ENCODE results near the gene GLIS1. TPM values are rescaled to one million over a fixed set of nuclear protein-coding genes. Genes with fewer than 3 reads are reported as not detected.

GLIS1 gene
- total and polyA plus RNA-seq, 10 of the 15 experiments (the other 5 are each of a cell fraction or from before 2014, with no cell fraction given), result not detected

DNA sequence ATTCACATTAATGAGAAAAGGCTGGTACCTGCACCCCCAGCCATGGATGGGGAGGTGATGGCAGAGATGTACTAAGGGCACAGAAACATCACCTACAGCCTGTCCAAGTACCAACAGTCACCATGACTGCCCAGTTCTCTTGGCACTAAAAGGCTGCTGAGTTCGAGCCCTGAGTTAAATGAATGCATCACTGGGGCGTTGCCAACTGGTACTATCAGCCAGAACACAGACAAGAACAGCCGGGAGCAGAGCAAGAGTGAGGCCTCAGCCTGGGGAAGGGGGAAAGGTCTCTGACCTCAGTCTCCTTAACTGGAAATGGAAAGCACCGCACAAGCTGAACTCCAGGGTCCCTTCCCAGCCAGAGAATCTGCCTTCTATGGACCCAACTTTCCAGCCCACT is 60.5 kb downstream of the GLIS1 start:
- Histone ChIP-seq H3K27ac (ENCODE audit: control insufficient read depth, insufficient read depth) (no peak overlapping the region), H3K9ac (ENCODE audit: control insufficient read depth, insufficient read depth, low read length) (no peak overlapping the region), H3K4me2 (ENCODE audit: control insufficient read depth, insufficient read depth) (no peak overlapping the region), H4K20me1 (ENCODE audit: control insufficient read depth, insufficient read depth) (no peaks in the 10 kb centered on the region), H3K79me2 (ENCODE audit: control insufficient read depth, insufficient read depth, low read length) (no peaks in the 10 kb centered on the region), H3K27me3 (replicated peaks in 1 of 2; ENCODE audit: control insufficient read depth in 2 of 2, insufficient read depth in 2 of 2, low read length in 1 of 2) (peaks cover 2 to 4% of the 10 kb centered on the region in 2 experiments; a peak in 2 of 4 replicates), H3K4me1 (ENCODE audit: control insufficient read depth, insufficient read depth, low read length) (no peaks in the 10 kb centered on the region), H3K4me3 (no peak overlapping the region), H3K9me3 (replicated peaks; ENCODE audit: control insufficient read depth, insufficient read depth, low read length) (no peaks in the 10 kb centered on the region), H3K36me3 (ENCODE audit: control insufficient read depth in 2 of 2, insufficient read depth in 2 of 2, low read length in 1 of 2) (no peaks in the 10 kb centered on the region), H2AFZ (ENCODE audit: control insufficient read depth, low read depth, low read length) (no peak overlapping the region)
- TF ChIP-seq, protein P1, sequence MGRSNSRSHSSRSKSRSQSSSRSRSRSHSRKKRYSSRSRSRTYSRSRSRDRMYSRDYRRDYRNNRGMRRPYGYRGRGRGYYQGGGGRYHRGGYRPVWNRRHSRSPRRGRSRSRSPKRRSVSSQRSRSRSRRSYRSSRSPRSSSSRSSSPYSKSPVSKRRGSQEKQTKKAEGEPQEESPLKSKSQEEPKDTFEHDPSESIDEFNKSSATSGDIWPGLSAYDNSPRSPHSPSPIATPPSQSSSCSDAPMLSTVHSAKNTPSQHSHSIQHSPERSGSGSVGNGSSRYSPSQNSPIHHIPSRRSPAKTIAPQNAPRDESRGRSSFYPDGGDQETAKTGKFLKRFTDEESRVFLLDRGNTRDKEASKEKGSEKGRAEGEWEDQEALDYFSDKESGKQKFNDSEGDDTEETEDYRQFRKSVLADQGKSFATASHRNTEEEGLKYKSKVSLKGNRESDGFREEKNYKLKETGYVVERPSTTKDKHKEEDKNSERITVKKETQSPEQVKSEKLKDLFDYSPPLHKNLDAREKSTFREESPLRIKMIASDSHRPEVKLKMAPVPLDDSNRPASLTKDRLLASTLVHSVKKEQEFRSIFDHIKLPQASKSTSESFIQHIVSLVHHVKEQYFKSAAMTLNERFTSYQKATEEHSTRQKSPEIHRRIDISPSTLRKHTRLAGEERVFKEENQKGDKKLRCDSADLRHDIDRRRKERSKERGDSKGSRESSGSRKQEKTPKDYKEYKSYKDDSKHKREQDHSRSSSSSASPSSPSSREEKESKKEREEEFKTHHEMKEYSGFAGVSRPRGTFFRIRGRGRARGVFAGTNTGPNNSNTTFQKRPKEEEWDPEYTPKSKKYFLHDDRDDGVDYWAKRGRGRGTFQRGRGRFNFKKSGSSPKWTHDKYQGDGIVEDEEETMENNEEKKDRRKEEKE (IDR thresholded peaks at IDR 0.05), result no peak
- TF ChIP-seq ETV6 (conservative IDR thresholded peaks at IDR 0.05 in 1 of 2, IDR thresholded peaks at IDR 0.05 in 1 of 2; ENCODE audit: borderline replicate concordance in 1 of 2, low read depth in 1 of 2) (no peak), TCF3 (IDR thresholded peaks at IDR 0.05; ENCODE audit: borderline replicate concordance, insufficient read depth, low read depth, low read length) (no peak), SP1 (IDR thresholded peaks at IDR 0.05; ENCODE audit: low read depth, low read length) (no peak)
- in situ Hi-C loops (cut with MboI) (no loop called here), intact Hi-C loops (cut with micrococcal nuclease; ENCODE audit: unreplicated experiment) (no loop called here)
- no peak for FAIRE-seq
- CTCF ChIA-PET, result no interaction called here
- BruUV-seq (replicated peaks), result no TSS peak
- RAD21 ChIA-PET (ENCODE audit: unreplicated experiment), result no interaction called here
- SMC1A ChIA-PET (ENCODE audit: uncharacterized antibody, unreplicated experiment), result no interaction called here
- WGBS (ENCODE audit: insufficient coverage, insufficient replicate concordance, low lambda C conversion rate, missing lambda C conversion rate), result 33% methylated on average over 4 of the region's 4 CpGs
- DNase-seq (ENCODE audit: low read depth, low spot score), result no peak
- POLR2A ChIA-PET, result no interaction called here
- no peak for ATAC-seq

DNA sequence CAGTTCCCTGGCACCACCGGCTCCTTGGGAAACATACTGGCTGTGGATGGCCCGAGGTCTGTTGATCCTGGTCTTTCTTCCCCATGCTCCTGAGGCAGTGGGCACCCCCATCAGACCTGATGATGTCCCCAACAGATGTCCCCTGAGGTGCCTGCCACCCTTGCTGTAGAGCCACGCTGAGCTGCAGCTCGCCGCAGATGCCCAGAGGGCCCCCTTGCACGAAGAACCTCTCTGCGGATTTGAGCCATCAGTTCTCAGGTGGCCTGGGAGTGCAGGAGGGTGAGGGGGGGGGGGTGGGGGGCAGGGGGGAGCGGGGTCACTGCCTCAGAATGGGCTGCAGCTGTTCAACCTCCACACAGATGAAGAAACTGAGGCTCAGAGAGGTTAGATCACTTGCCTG is 60.9 kb downstream of the GLIS1 start:
- no TSS peak for BruUV-seq (replicated peaks)
- intact Hi-C loops (cut with micrococcal nuclease; ENCODE audit: unreplicated experiment), result no loop called here
- Histone ChIP-seq H3K4me3 (no peak overlapping the region), H3K79me2 (ENCODE audit: control insufficient read depth, insufficient read depth, low read length) (no peaks in the 10 kb centered on the region), H3K9me3 (replicated peaks; ENCODE audit: control insufficient read depth, insufficient read depth, low read length) (no peaks in the 10 kb centered on the region), H3K4me2 (ENCODE audit: control insufficient read depth, insufficient read depth) (no peak overlapping the region), H2AFZ (ENCODE audit: control insufficient read depth, low read depth, low read length) (no peak overlapping the region), H4K20me1 (ENCODE audit: control insufficient read depth, insufficient read depth) (no peaks in the 10 kb centered on the region), H3K9ac (ENCODE audit: control insufficient read depth, insufficient read depth, low read length) (no peak overlapping the region), H3K27ac (ENCODE audit: control insufficient read depth, insufficient read depth) (no peak overlapping the region), H3K36me3 (ENCODE audit: control insufficient read depth in 2 of 2, insufficient read depth in 2 of 2, low read length in 1 of 2) (no peaks in the 10 kb centered on the region), H3K27me3 (replicated peaks in 1 of 2; ENCODE audit: control insufficient read depth in 2 of 2, insufficient read depth in 2 of 2, low read length in 1 of 2) (peaks cover 3 to 4% of the 10 kb centered on the region in 2 experiments; a peak in 2 of 4 replicates), H3K4me1 (ENCODE audit: control insufficient read depth, insufficient read depth, low read length) (no peaks in the 10 kb centered on the region)
- POLR2A ChIA-PET, result no interaction called here
- in situ Hi-C loops (cut with MboI), result no loop called here
- CTCF ChIA-PET, result no interaction called here
- WGBS (ENCODE audit: insufficient coverage, insufficient replicate concordance, low lambda C conversion rate, missing lambda C conversion rate), result 53% methylated on average over 8 of the region's 8 CpGs
- no peak for FAIRE-seq
- RAD21 ChIA-PET (ENCODE audit: unreplicated experiment), result no interaction called here
- DNase-seq (ENCODE audit: low read depth, low spot score), result no peak
- ATAC-seq, result no peak
- SMC1A ChIA-PET (ENCODE audit: uncharacterized antibody, unreplicated experiment), result no interaction called here
- no peak for TF ChIP-seq NR2C2 (IDR thresholded peaks at IDR 0.05; ENCODE audit: borderline replicate concordance, control insufficient read depth, insufficient read length, low read depth)
- TF ChIP-seq NFYB (IDR thresholded peaks at IDR 0.05; ENCODE audit: insufficient read depth, low read depth, low read length), result no peak
- no peak for TF ChIP-seq SMAD1 (IDR thresholded peaks at IDR 0.05; ENCODE audit: low read depth, partially characterized antibody)
- TF ChIP-seq POLR2A (IDR thresholded peaks at IDR 0.05; ENCODE audit: low read depth, low read length), result no peak
- TF ChIP-seq GATAD2B (conservative IDR thresholded peaks at IDR 0.05; ENCODE audit: low read depth), result no peak
- no peak for TF ChIP-seq MEF2B (IDR thresholded peaks at IDR 0.05; ENCODE audit: partially characterized antibody, poor library complexity, severe bottlenecking)
- no peak for TF ChIP-seq EZH2 (IDR thresholded peaks at IDR 0.05; ENCODE audit: borderline replicate concordance, control insufficient read depth, low read depth, low read length)
- no peak for TF ChIP-seq YBX1 (IDR thresholded peaks at IDR 0.05)
- TF ChIP-seq, protein P2, sequence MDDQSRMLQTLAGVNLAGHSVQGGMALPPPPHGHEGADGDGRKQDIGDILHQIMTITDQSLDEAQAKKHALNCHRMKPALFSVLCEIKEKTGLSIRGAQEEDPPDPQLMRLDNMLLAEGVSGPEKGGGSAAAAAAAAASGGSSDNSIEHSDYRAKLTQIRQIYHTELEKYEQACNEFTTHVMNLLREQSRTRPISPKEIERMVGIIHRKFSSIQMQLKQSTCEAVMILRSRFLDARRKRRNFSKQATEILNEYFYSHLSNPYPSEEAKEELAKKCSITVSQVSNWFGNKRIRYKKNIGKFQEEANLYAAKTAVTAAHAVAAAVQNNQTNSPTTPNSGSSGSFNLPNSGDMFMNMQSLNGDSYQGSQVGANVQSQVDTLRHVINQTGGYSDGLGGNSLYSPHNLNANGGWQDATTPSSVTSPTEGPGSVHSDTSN (IDR thresholded peaks at IDR 0.05; ENCODE audit: insufficient replicate concordance, low read depth, low read length), result no peak
- TF ChIP-seq SIX5 (IDR thresholded peaks at IDR 0.05; ENCODE audit: low read depth, low read length, severe bottlenecking), result no peak
- TF ChIP-seq SREBF2 (IDR thresholded peaks at IDR 0.05; ENCODE audit: low read length), result no peak

Data from GM12878 (cell line).